OCI-LY1 (cell line): ENCODE data around the gene SLC25A42.

Experiments
- H2AFZ ChIP-seq: fragments of 200-600 bp; sonication (generic), shearing (Covaris generic); 2 replicates; pipeline ENCODE4 v1.6.0; 2014; ENCODE audit warnings: antibody characterized with exemption, mild to moderate bottlenecking, low read length
- H3F3A ChIP-seq: fragments of 200-600 bp; sonication (generic), shearing (Covaris generic); 2 replicates; pipeline ENCODE4 v1.6.0; 2014; ENCODE audit warnings: mild to moderate bottlenecking, antibody characterized with exemption, low read length, moderate library complexity; ENCODE audit not compliant: insufficient read depth
- H3K27ac ChIP-seq: fragments of 200-600 bp; sonication (generic); 2 replicates; pipeline ENCODE4 v1.5.1; 2014; ENCODE audit warnings: low read length, mixed run types, mild to moderate bottlenecking, low read depth; ENCODE audit not compliant: poor library complexity, severe bottlenecking
- H3K27me3 ChIP-seq: fragments of 200-600 bp; sonication (generic); 2 replicates; pipeline ENCODE4 v1.6.0; 2014; ENCODE audit warnings: antibody characterized with exemption, mild to moderate bottlenecking, low read length, moderate library complexity; ENCODE audit not compliant: insufficient read depth
- H3K36me3 ChIP-seq: fragments of 200-600 bp; sonication (generic); 2 replicates; pipeline ENCODE4 v1.6.1; 2014; ENCODE audit warnings: mild to moderate bottlenecking, antibody characterized with exemption, low read length, moderate library complexity, mixed read lengths; ENCODE audit not compliant: insufficient read depth
- H3K4me1 ChIP-seq: fragments of 200-600 bp; sonication (generic); 2 replicates; pipeline ENCODE4 v1.5.1; 2014; ENCODE audit warnings: mild to moderate bottlenecking, low read length, moderate library complexity; ENCODE audit not compliant: insufficient read depth, severe bottlenecking
- H3K4me2 ChIP-seq: fragments of 200-600 bp; sonication (generic), shearing (Covaris generic); 2 replicates; pipeline ENCODE4 v1.6.1; 2014; ENCODE audit warnings: low read length
- H3K4me3 ChIP-seq: fragments of 200-600 bp; sonication (generic); 2 replicates; pipeline ENCODE4 v1.5.1; 2014; ENCODE audit warnings: low read length, low read depth, mild to moderate bottlenecking, mixed read lengths; ENCODE audit not compliant: poor library complexity, severe bottlenecking
- H3K79me2 ChIP-seq: fragments of 200-600 bp; shearing (Covaris generic); 2 replicates; pipeline ENCODE4 v1.6.1; 2016; ENCODE audit warnings: mixed run types, low read length, mixed read lengths; ENCODE audit not compliant: insufficient read depth
- H3K9ac ChIP-seq: fragments of 200-600 bp; sonication (generic), shearing (Covaris generic); 2 replicates; pipeline ENCODE4 v1.6.1; 2014; ENCODE audit warnings: mild to moderate bottlenecking, low read length, mixed read lengths
- H3K9me2 ChIP-seq: fragments of 200-600 bp; sonication (generic), shearing (Covaris generic); 2 replicates; pipeline ENCODE4 v1.6.1; 2014; ENCODE audit warnings: low read depth, mild to moderate bottlenecking, low read length, mixed read lengths
- H3K9me3 ChIP-seq: fragments of 200-600 bp; shearing (Covaris generic); 2 replicates; pipeline ENCODE4 v1.6.1; 2014; ENCODE audit warnings: low read length, mixed read lengths
- H4K20me1 ChIP-seq: fragments of 200-600 bp; sonication (generic), shearing (Covaris generic); 2 replicates; pipeline ENCODE4 v1.6.0; 2016; ENCODE audit warnings: mild to moderate bottlenecking, low read length; ENCODE audit not compliant: insufficient read depth
- CTCF ChIP-seq: fragments of 200-600 bp; sonication (generic), shearing (Covaris generic); IDR thresholded peaks from 2 replicates; pipeline ENCODE4 v1.5.1; 2017; ENCODE audit warnings: mild to moderate bottlenecking, antibody characterized with exemption, low read length, moderate library complexity, mixed read lengths
- EZH2 ChIP-seq: fragments of 200-600 bp; sonication (generic), shearing (Covaris generic); IDR thresholded peaks from 2 replicates; pipeline ENCODE4 v1.8.0; 2017; ENCODE audit warnings: borderline replicate concordance, mixed run types, mild to moderate bottlenecking, antibody characterized with exemption, low read length, moderate library complexity, mixed read lengths

The SLC25A42 gene

GRCh38 chr19:19033176-19033425 is 30.7 kb upstream of the SLC25A42 start:
- H3K36me3 ChIP-seq, result peaks cover 59% of the 10 kb centered on the region
- peak overlapping the region; percentile 90 for H3K27ac ChIP-seq
- H4K20me1 ChIP-seq, result no peaks in the 10 kb centered on the region
- H3K79me2 ChIP-seq, result peaks cover 39% of the 10 kb centered on the region
- no peaks in the 10 kb centered on the region for H3F3A ChIP-seq
- peak overlapping the region; percentile 96 for H3K4me3 ChIP-seq
- H2AFZ ChIP-seq, result no peak overlapping the region
- no peaks in the 10 kb centered on the region for H3K9me2 ChIP-seq
- TF ChIP-seq EZH2, result no peak
- TF ChIP-seq CTCF, result no peak
- H3K9ac ChIP-seq, result peak overlapping the region; percentile 99
- H3K27me3 ChIP-seq, result no peaks in the 10 kb centered on the region
- H3K4me1 ChIP-seq, result peaks cover 22% of the 10 kb centered on the region
- H3K9me3 ChIP-seq, result 0 out of 2 replicates have a peak, but pooled peaks cover 3% of the 10 kb centered on the region
- peak overlapping the region; percentile 75 for H3K4me2 ChIP-seq

GRCh38 chr19:19033426-19034203 is 30.2 kb upstream of the SLC25A42 start, which contains the start of the genes ARMC6 and SUGP2:
TSS of gene ARMC6 (plus strand) at chr19:19033603. CDS start at chr19:19034210, 607 bp downstream.
TSS of gene SUGP2 (minus strand) at chr19:19033517. CDS start at chr19:19031071, 2,446 bp downstream.
- Histone ChIP-seq H3K9me3 (0 out of 2 replicates have a peak, but pooled peaks cover 3% of the 10 kb centered on the region), H3K4me1 (peaks cover 25% of the 10 kb centered on the region), H3K27ac (peak within 1 kb of the TSS; percentile 90), H3K27me3 (no peaks in the 10 kb centered on the region), H3K4me3 (peak within 1 kb of the TSS; percentile 96), H3K9me2 (no peaks in the 10 kb centered on the region), H4K20me1 (no peaks in the 10 kb centered on the region), H3K36me3 (peaks cover 59% of the 10 kb centered on the region), H3K9ac (peak within 1 kb of the TSS; percentile 99), H3K4me2 (peak within 1 kb of the TSS; percentile 77), H3K79me2 (peaks cover 43% of the 10 kb centered on the region), H2AFZ (no peak within 1 kb of the TSS), H3F3A (no peaks in the 10 kb centered on the region)
- no peak for TF ChIP-seq CTCF
- no peak for TF ChIP-seq EZH2

GRCh38 chr19:19034204-19034624 is 29.6 kb upstream of the SLC25A42 start:
- Histone ChIP-seq H3K4me1 (peaks cover 31% of the 10 kb centered on the region), H3K36me3 (peaks cover 61% of the 10 kb centered on the region), H4K20me1 (no peaks in the 10 kb centered on the region), H3K9me3 (0 out of 2 replicates have a peak, but pooled peaks cover 3% of the 10 kb centered on the region), H2AFZ (no peak overlapping the region), H3K79me2 (peaks cover 47% of the 10 kb centered on the region), H3F3A (no peaks in the 10 kb centered on the region), H3K27ac (peak overlapping the region; percentile 86), H3K9ac (peak overlapping the region; percentile 68), H3K9me2 (no peaks in the 10 kb centered on the region), H3K27me3 (no peaks in the 10 kb centered on the region), H3K4me3 (peak overlapping the region; percentile 96), H3K4me2 (peak overlapping the region; percentile 77)
- TF ChIP-seq EZH2, result no peak
- no peak for TF ChIP-seq CTCF
